Hepatocyte (in vitro differentiated cells): ENCODE measurements around the gene PORCN.

ENCODE experiments used
- CTCF ChIP-seq: fragments of 200-600 bp; sonication (generic); IDR thresholded peaks from 2 replicates; pipeline ENCODE4 v1.5.1; 2016; ENCODE audit warnings: antibody characterized with exemption, mild to moderate bottlenecking; ENCODE audit not compliant: poor library complexity
- EZH2 ChIP-seq: fragments of 200-600 bp; sonication (generic); IDR thresholded peaks from 2 replicates; pipeline ENCODE4 v1.6.1; 2016; ENCODE audit warnings: antibody characterized with exemption, mild to moderate bottlenecking, borderline replicate concordance
- EZH2phosphoT487 ChIP-seq: fragments of 200-600 bp; sonication (generic); IDR thresholded peaks from one replicate; pipeline ENCODE4 v1.6.1; 2018; ENCODE audit warnings: antibody characterized with exemption, mild to moderate bottlenecking, low read depth, moderate library complexity; ENCODE audit not compliant: unreplicated experiment, severe bottlenecking

- no peak for TF ChIP-seq CTCF
- TF ChIP-seq EZH2phosphoT487: no peak
- no peak for TF ChIP-seq EZH2
Observed at GRCh38 chrX:48558271-48558670, 49.5 kb downstream of the PORCN start.
